ENCODE data around the gene CAMK1D.

GRCh38 chr10:12455766-12456165 is 106.4 kb downstream of the CAMK1D start:
- no peak for TF ChIP-seq POLR2A (IDR thresholded peaks at IDR 0.05; ENCODE audit: extremely low read depth, insufficient read length)
- TF ChIP-seq CTCF (IDR thresholded peaks at IDR 0.05; ENCODE audit: low read depth, low read length) = no peak

Measured in NB4 (cell line).